OCI-LY7 (cell line): ENCODE results near the gene DDIT4.

Experiments used
- EZH2phosphoT487 ChIP-seq: fragments of 200-600 bp; sonication (generic); IDR thresholded peaks from 2 replicates; pipeline ENCODE4 v1.6.1; 2018; ENCODE audit warnings: low read depth, borderline replicate concordance, mild to moderate bottlenecking, mixed run types, antibody characterized with exemption, low read length, moderate library complexity, mixed read lengths
- TF ChIP-seq, protein P1 (sequence below): fragments of 200-600 bp; sonication (generic); conservative IDR thresholded peaks from 2 replicates; pipeline ENCODE4 v1.5.1; 2014; ENCODE audit warnings: mild to moderate bottlenecking, antibody characterized with exemption, low read length, moderate library complexity, mixed read lengths

DNA sequence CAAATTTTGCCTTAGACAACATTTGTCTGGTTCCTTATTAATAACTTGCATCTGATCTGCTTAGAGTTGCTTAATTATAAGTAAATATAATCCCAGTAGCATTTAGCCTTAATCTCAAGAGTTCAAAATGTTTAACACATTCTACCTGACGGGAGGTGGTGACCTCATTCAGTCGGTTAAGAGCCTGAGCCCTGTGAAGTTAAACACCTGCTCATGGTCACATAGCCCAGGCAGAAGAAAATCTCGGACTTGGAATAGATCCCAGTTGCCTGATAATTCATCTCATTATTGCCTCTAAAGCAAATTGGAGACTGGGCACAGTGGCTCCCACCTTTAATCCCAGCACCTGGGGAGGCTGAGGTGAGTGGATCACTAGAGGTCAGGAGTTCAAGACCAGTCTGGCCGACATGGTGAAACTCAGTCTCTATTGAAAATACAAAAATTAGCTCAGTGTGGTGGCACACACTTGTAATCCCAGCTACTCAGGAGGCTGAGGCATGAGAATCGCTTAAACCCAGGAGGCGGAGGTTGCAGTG is 39.1 kb upstream of the DDIT4 start:
- TF ChIP-seq, protein P1, sequence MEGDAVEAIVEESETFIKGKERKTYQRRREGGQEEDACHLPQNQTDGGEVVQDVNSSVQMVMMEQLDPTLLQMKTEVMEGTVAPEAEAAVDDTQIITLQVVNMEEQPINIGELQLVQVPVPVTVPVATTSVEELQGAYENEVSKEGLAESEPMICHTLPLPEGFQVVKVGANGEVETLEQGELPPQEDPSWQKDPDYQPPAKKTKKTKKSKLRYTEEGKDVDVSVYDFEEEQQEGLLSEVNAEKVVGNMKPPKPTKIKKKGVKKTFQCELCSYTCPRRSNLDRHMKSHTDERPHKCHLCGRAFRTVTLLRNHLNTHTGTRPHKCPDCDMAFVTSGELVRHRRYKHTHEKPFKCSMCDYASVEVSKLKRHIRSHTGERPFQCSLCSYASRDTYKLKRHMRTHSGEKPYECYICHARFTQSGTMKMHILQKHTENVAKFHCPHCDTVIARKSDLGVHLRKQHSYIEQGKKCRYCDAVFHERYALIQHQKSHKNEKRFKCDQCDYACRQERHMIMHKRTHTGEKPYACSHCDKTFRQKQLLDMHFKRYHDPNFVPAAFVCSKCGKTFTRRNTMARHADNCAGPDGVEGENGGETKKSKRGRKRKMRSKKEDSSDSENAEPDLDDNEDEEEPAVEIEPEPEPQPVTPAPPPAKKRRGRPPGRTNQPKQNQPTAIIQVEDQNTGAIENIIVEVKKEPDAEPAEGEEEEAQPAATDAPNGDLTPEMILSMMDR = no peak
- TF ChIP-seq EZH2phosphoT487 = no peak
